IMR-90 (cell line): Measurements from ENCODE around the gene PLCL1.

ENCODE experiments used
- BHLHE40 ChIP-seq: fragments of 150-350 bp; IDR thresholded peaks from 2 replicates; pipeline ENCODE4 v1.6.1; 2016; ENCODE audit warnings: mild to moderate bottlenecking, low read depth, low read length
- TF ChIP-seq, protein P1 (sequence below): conservative IDR thresholded peaks from 2 replicates; pipeline ENCODE4 v1.5.1; 2012; ENCODE audit warnings: mild to moderate bottlenecking, low read depth, low read length, improper control_type of control experiment

DNA sequence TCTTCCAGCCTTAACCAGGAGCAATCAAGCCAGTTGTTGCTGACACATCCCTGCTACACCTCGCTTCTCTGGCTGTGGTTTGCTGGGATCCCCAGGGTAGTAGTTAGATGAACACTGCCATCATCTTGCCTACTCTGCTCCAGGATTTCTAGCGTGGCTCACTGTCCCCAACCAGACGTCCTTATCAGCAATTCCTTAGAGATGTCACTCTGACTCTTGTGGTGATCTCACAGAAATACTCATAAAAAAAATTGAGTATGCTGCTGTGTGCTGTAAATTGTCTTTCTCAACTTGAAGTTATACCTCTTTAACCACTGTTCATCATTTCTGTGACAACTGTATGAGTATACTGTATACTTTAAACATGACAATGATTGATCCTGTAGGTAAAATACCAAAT, 63.2 kb downstream of the PLCL1 start:
- TF ChIP-seq, protein P1, sequence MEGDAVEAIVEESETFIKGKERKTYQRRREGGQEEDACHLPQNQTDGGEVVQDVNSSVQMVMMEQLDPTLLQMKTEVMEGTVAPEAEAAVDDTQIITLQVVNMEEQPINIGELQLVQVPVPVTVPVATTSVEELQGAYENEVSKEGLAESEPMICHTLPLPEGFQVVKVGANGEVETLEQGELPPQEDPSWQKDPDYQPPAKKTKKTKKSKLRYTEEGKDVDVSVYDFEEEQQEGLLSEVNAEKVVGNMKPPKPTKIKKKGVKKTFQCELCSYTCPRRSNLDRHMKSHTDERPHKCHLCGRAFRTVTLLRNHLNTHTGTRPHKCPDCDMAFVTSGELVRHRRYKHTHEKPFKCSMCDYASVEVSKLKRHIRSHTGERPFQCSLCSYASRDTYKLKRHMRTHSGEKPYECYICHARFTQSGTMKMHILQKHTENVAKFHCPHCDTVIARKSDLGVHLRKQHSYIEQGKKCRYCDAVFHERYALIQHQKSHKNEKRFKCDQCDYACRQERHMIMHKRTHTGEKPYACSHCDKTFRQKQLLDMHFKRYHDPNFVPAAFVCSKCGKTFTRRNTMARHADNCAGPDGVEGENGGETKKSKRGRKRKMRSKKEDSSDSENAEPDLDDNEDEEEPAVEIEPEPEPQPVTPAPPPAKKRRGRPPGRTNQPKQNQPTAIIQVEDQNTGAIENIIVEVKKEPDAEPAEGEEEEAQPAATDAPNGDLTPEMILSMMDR: no peak
- TF ChIP-seq BHLHE40: no peak
